GM06990 (cell line): ENCODE results near the gene MME.
"Not testable (repeated sequence)": the region's sequence is repeated elsewhere in the genome, so short reads cannot be mapped to it uniquely, and the experiment has no call there.

Source experiments
- DNase-seq: peaks from one replicate; pipeline ENCODE4 v3.0.0-alpha.2; 2011; ENCODE audit not compliant: insufficient read length; ENCODE audit errors: extremely low read depth
- H3K27me3 ChIP-seq: replicated peaks from 2 replicates; pipeline ENCODE4 v1.6.0; 2011; ENCODE audit warnings: low read length; ENCODE audit not compliant: control insufficient read depth, insufficient read depth
- H3K36me3 ChIP-seq: 2 replicates; pipeline ENCODE4 v1.5.1; 2011; ENCODE audit warnings: low read length; ENCODE audit not compliant: control insufficient read depth, insufficient read depth
- H3K4me3 ChIP-seq: replicated peaks from 2 replicates; pipeline ENCODE4 v1.5.1; 2011; ENCODE audit warnings: low read depth, mild to moderate bottlenecking, control low read depth, low read length
- TF ChIP-seq, protein P1 (sequence below): IDR thresholded peaks from 2 replicates; pipeline ENCODE4 v1.5.1; 2011; ENCODE audit warnings: low read length, control low read depth, mild to moderate bottlenecking, inconsistent platforms; ENCODE audit not compliant: insufficient read depth, poor library complexity, severe bottlenecking

The MME gene

DNA sequence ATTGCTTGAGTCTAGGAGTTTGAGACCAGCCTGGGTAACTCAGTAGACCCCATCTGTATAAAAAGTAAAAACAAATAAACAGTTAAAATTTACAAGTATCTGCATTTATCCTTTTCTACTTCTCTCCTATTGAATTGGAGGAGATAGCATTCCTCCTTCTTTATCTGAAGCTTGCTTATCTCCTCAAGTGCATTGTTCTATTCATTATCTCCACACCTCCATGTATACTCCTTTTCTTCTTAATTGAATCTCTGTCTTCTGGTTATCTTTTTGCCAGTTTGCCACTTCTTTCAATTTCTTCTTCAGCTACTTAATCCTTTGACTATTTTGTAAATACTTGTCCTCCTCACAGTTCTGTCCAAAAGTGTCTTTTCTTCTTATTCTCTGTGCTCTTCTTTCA, 124.7 kb downstream of the MME start:
- Histone ChIP-seq H3K36me3 (no peaks in the 10 kb centered on the region), H3K4me3 (no peak overlapping the region), H3K27me3 (no peaks in the 10 kb centered on the region)
- TF ChIP-seq, protein P1, sequence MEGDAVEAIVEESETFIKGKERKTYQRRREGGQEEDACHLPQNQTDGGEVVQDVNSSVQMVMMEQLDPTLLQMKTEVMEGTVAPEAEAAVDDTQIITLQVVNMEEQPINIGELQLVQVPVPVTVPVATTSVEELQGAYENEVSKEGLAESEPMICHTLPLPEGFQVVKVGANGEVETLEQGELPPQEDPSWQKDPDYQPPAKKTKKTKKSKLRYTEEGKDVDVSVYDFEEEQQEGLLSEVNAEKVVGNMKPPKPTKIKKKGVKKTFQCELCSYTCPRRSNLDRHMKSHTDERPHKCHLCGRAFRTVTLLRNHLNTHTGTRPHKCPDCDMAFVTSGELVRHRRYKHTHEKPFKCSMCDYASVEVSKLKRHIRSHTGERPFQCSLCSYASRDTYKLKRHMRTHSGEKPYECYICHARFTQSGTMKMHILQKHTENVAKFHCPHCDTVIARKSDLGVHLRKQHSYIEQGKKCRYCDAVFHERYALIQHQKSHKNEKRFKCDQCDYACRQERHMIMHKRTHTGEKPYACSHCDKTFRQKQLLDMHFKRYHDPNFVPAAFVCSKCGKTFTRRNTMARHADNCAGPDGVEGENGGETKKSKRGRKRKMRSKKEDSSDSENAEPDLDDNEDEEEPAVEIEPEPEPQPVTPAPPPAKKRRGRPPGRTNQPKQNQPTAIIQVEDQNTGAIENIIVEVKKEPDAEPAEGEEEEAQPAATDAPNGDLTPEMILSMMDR: no peak
- DNase-seq: no peak

DNA sequence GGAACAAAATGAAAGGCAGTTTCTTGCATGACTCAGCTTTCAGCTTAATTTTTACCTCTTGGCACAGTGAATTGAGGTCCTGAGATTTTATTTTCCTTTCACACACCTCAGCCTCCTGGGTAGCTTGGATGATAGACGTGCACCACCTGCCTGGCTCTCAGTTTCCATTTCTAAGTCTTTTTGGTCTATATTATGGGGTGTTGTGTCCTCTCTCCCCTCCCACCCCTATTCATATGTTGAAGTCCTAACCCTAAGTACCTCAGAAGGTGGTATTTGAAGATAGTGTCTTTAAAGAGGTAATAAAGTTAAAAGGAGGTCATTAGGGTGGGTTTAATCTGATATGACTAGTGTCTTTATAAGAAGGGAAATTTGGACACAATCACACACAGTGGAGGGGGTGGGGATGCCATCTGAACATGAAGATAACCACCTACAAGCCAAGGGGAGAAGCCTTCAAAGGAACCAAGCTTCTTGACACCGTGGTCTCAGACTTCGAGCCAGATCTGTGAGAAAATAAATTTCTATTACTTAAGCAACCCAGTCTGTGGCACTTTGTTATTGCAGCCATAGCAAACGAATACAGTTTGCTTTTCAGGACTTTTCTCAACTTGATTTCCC, 128.2 kb downstream of the MME start:
- no peak for DNase-seq
- no peak overlapping the region for H3K4me3 ChIP-seq
- no peaks in the 10 kb centered on the region for H3K36me3 ChIP-seq
- H3K27me3 ChIP-seq: no peaks in the 10 kb centered on the region
- TF ChIP-seq, protein P1: no peak

DNA sequence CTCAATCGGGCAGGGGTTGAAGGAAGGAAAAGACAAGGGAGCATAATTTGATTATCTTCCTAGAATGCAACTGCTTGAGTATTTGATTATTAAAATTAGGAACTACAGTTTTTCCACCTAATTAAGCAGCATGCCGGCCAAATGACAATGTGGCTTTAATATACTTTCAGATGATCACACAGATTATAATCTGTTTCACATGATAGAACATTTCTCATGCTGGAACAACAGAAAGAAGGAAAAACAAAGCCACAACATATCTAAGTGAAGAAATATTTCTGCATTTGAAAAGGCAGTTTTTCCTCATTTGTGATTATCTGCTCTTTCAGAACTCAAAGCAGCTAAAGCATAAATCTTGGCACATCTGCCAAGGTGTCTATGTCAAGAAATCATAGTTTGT, 130.6 kb downstream of the MME start:
- Histone ChIP-seq H3K4me3 (no peak overlapping the region), H3K36me3 (no peaks in the 10 kb centered on the region), H3K27me3 (no peaks in the 10 kb centered on the region)
- no peak for DNase-seq
- TF ChIP-seq, protein P1: no peak

DNA sequence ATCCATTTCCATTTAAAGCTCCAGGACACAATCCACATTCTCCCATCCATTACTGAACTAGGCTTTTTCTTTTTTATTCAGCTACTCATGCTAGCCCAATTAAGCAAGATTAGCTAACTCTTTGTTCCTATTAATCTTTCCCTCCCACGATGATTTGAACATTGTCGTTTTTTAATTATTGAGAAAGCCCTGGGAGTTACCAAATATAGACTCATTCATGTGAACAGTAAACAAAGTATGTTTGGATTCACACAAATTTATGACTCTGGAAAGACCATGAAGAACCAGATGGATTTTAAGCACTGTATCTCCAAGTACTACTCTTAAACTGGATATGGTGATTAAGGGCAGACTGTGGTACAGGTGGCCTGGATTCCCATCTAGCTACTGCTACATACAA, 131.1 kb downstream of the MME start:
- DNase-seq: no peak
- TF ChIP-seq, protein P1: no peak
- no peaks in the 10 kb centered on the region for H3K27me3 ChIP-seq
- no peaks in the 10 kb centered on the region for H3K36me3 ChIP-seq
- no peak overlapping the region for H3K4me3 ChIP-seq

DNA sequence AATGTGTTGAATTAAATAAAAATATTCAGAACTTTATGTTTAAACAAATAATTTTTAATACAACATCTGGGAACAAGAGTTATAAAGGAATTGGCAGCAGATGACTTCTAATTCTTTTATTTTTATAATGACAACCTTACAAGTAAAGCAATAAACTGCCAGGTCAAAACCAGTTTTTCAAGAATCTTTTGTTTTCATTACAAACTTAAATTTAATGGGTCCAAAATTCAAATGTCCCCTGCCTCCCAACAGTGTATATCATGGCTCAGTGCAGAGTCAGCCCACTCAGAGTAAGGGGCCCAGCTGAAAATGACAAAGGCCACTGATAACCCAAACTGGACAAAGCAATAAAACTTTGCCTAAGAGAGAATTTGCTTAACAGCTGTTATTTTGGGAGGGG, 131.8 kb downstream of the MME start:
- TF ChIP-seq, protein P1: no peak
- no peak overlapping the region for H3K4me3 ChIP-seq
- DNase-seq: no peak
- no peaks in the 10 kb centered on the region for H3K36me3 ChIP-seq
- no peaks in the 10 kb centered on the region for H3K27me3 ChIP-seq

DNA sequence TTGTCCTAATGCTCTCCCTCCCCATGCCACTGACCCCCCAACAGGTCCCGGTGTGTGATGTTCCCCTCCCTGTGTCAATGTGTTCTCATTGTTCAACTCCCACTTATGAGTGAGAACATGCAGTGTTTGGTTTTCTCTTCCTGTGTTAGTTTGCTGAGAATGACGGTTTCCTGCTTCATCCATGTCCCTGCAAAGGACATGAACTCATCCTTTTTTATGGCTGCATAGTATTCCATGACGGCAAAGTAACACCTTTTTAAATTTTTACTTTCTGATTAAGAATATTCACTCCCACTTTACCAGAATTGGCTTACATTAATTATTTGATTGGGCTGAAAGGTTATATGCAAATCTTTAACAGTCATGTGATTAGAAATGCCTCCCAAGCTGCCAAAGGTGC, 135.9 kb downstream of the MME start:
- H3K4me3 ChIP-seq, H3K36me3 ChIP-seq, DNase-seq, H3K27me3 ChIP-seq: not testable (repeated sequence)
